ENCODE results near the gene AIM2.

- no peak for TF ChIP-seq CTCF (IDR thresholded peaks at IDR 0.05)
- no peak for TF ChIP-seq POLR2AphosphoS5 (IDR thresholded peaks at IDR 0.05)
Observed at GRCh38 chr1:159091607-159092031, 15.1 kb upstream of the AIM2 start.

Measured in prostate gland (tissue), 2 donors.